ENCODE measurements around the gene SCCPDH.

SCCPDH gene

DNA sequence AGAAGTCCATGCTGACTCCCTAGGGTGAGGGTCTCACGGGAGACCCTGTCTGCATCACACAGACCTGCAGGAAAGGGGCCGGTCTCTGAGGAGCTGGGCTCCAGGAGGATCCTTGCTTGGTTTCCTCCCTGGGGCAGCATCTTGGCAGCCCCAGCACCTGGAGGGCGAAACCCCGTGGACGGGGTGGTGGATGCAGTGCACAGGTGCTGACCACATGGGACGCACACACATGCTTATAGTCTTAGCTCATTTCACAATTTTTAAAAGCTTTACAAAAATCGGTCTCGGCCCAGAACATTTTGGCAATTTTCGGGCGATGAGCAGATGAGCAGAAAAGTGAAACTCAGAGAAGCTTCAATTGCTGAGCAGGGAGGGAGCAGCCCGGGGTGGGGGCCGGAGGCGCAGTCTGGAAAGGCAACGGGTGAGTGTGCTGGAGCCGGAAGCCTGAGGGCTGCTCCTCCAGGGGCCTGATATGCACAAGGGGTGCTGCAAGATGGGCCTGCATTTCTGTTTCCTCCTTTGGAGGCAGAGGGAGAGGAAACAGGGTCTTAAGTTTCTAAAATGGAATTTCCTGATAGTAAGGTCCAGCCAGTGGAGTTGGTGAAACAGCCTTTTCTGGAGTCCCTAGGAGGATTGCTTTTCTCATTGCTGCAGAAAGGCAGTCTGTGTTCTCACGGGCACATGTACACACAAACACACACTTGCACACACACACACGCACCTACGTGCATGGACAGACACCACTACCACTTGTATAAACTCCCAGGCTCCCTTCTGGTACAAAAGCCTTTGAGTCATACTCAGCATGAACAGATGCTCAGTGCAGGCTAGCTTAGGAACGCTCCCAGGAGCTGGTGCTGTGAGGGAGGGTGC, 60.6 kb downstream of the SCCPDH start:
- H3K27me3 ChIP-seq (ENCODE audit: insufficient read depth, low read length), result no peaks in the 10 kb centered on the region
- H4K20me1 ChIP-seq (ENCODE audit: insufficient read depth, low read length), result no peaks in the 10 kb centered on the region
- no peaks in the 10 kb centered on the region for H3K36me3 ChIP-seq (ENCODE audit: insufficient read depth, low read length)
- peak overlapping the region; percentile 16; the same call in 1 of the 2 replicates for H3K9ac ChIP-seq (ENCODE audit: low read length)
- no peaks in the 10 kb centered on the region for H3K9me2 ChIP-seq (ENCODE audit: low read depth, low read length)
- no peaks in the 10 kb centered on the region for H3K79me2 ChIP-seq (ENCODE audit: insufficient read depth, low read length)
- H3F3A ChIP-seq (ENCODE audit: insufficient read depth, low read length), result no peaks in the 10 kb centered on the region
- no peak overlapping the region for H2AFZ ChIP-seq (ENCODE audit: low read length)
- peak overlapping the region; percentile 47 for H3K27ac ChIP-seq (ENCODE audit: low read depth, low read length, poor library complexity, severe bottlenecking)
- peaks cover 32% of the 10 kb centered on the region for H3K4me1 ChIP-seq (ENCODE audit: insufficient read depth, low read length, severe bottlenecking)
- H3K4me2 ChIP-seq (ENCODE audit: low read length), result peak overlapping the region; percentile 48; the same call in 1 of the 2 replicates
- H3K9me3 ChIP-seq (ENCODE audit: low read length), result peaks cover 4% of the 10 kb centered on the region; the same call in 1 of the 2 replicates
- H3K4me3 ChIP-seq (ENCODE audit: low read depth, low read length, poor library complexity, severe bottlenecking), result no peak overlapping the region
- TF ChIP-seq, protein P1, sequence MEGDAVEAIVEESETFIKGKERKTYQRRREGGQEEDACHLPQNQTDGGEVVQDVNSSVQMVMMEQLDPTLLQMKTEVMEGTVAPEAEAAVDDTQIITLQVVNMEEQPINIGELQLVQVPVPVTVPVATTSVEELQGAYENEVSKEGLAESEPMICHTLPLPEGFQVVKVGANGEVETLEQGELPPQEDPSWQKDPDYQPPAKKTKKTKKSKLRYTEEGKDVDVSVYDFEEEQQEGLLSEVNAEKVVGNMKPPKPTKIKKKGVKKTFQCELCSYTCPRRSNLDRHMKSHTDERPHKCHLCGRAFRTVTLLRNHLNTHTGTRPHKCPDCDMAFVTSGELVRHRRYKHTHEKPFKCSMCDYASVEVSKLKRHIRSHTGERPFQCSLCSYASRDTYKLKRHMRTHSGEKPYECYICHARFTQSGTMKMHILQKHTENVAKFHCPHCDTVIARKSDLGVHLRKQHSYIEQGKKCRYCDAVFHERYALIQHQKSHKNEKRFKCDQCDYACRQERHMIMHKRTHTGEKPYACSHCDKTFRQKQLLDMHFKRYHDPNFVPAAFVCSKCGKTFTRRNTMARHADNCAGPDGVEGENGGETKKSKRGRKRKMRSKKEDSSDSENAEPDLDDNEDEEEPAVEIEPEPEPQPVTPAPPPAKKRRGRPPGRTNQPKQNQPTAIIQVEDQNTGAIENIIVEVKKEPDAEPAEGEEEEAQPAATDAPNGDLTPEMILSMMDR (IDR thresholded peaks at IDR 0.05; ENCODE audit: low read length), result no peak
- TF ChIP-seq EZH2 (IDR thresholded peaks at IDR 0.05; ENCODE audit: borderline replicate concordance, low read length), result no peak

DNA sequence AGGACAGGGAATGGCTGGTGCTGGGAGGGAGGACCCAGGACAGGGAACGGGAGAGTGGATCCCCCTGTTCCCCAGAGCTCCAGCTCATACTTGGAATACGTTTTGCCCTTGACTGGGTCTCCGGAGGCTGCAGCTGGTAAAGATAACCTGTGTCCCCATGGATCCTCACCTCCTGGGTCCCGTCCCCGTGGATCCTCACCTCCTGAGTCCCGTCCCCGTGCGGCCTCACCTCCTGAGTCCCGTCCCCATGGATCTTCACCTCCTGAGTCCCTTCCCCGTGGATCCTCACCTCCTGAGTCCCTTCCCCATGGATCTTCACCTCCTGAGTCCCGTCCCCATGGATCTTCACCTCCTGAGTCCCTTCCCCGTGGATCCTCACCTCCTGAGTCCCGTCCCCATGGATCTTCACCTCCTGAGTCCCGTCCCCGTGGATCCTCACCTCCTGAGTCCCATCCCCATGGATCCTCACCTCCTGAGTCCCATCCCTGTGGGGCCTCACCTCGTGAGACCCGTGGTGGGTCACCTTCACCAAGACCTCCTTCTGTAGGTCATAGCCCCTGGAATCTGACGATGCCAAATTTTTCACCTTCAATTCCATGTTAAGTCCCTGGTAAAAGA, 61.4 kb downstream of the SCCPDH start:
- Histone ChIP-seq H3K79me2 (ENCODE audit: insufficient read depth, low read length) (no peaks in the 10 kb centered on the region), H3K9ac (ENCODE audit: low read length) (no peak overlapping the region), H3K4me3 (ENCODE audit: low read depth, low read length, poor library complexity, severe bottlenecking) (no peak overlapping the region), H3K9me3 (ENCODE audit: low read length) (peaks cover 4% of the 10 kb centered on the region; the same call in 1 of the 2 replicates), H3F3A (ENCODE audit: insufficient read depth, low read length) (no peaks in the 10 kb centered on the region), H3K27me3 (ENCODE audit: insufficient read depth, low read length) (0 out of 2 replicates have a peak, but pooled peaks cover 6% of the 10 kb centered on the region), H4K20me1 (ENCODE audit: insufficient read depth, low read length) (no peaks in the 10 kb centered on the region), H3K4me2 (ENCODE audit: low read length) (no peak overlapping the region), H3K9me2 (ENCODE audit: low read depth, low read length) (no peaks in the 10 kb centered on the region), H2AFZ (ENCODE audit: low read length) (no peak overlapping the region), H3K27ac (ENCODE audit: low read depth, low read length, poor library complexity, severe bottlenecking) (peak overlapping the region; percentile 47), H3K36me3 (ENCODE audit: insufficient read depth, low read length) (no peaks in the 10 kb centered on the region), H3K4me1 (ENCODE audit: insufficient read depth, low read length, severe bottlenecking) (peaks cover 32% of the 10 kb centered on the region)
- TF ChIP-seq, protein P1 (IDR thresholded peaks at IDR 0.05; ENCODE audit: low read length), result no peak
- no peak for TF ChIP-seq EZH2 (IDR thresholded peaks at IDR 0.05; ENCODE audit: borderline replicate concordance, low read length)

DNA sequence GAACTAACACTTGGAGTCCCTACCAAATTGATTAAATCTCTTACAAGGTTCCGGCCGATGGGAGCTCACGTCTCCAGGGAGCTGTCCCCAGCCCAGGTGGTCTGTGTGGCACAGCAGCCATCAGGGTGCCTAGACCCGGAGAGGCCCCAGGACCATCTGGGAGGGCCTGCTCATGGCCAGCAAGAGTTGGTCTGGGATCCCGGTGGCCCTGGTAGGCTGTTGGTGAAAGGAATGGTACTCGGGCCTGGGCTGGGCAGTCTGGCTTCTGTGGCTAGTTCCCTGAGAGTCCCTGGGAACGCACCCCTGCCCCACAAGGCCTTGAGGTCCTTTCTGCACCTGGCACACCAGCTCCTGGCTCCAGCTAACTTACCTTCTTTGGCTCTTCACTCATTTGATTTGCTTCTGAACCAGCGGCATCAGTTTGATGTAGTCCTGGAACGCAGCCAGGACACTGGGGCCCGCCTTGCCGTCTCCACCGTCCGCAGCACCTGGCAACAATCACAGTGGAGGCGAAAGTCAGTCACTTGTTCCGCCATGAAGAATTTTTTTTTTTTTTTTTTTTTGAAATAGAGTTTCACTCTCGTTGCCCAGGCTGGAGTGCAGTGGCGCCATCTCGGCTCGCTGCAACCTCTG, 62.5 kb downstream of the SCCPDH start:
- TF ChIP-seq, protein P1 (IDR thresholded peaks at IDR 0.05; ENCODE audit: low read length), result no peak
- no peak for TF ChIP-seq EZH2 (IDR thresholded peaks at IDR 0.05; ENCODE audit: borderline replicate concordance, low read length)
- Histone ChIP-seq H3K27ac (ENCODE audit: low read depth, low read length, poor library complexity, severe bottlenecking) (peak overlapping the region; percentile 39), H3F3A (ENCODE audit: insufficient read depth, low read length) (no peaks in the 10 kb centered on the region), H3K4me1 (ENCODE audit: insufficient read depth, low read length, severe bottlenecking) (peaks cover 31% of the 10 kb centered on the region), H4K20me1 (ENCODE audit: insufficient read depth, low read length) (no peaks in the 10 kb centered on the region), H3K4me2 (ENCODE audit: low read length) (no peak overlapping the region), H3K9ac (ENCODE audit: low read length) (no peak overlapping the region), H3K27me3 (ENCODE audit: insufficient read depth, low read length) (0 out of 2 replicates have a peak, but pooled peaks cover 6% of the 10 kb centered on the region), H3K9me3 (ENCODE audit: low read length) (peaks cover 4% of the 10 kb centered on the region; the same call in 1 of the 2 replicates), H3K36me3 (ENCODE audit: insufficient read depth, low read length) (no peaks in the 10 kb centered on the region), H3K79me2 (ENCODE audit: insufficient read depth, low read length) (no peaks in the 10 kb centered on the region), H3K9me2 (ENCODE audit: low read depth, low read length) (no peaks in the 10 kb centered on the region), H3K4me3 (ENCODE audit: low read depth, low read length, poor library complexity, severe bottlenecking) (no peak overlapping the region), H2AFZ (ENCODE audit: low read length) (no peak overlapping the region)
